Astrocyte of the cerebellum (primary cell): ENCODE results near the gene PRKAB1.

ENCODE experiments used
- DNase-seq: peaks from one replicate; pipeline ENCODE4 v3.0.0-alpha.2; 2011; ENCODE audit warnings: low read depth
- H3K4me3 ChIP-seq: 2 replicates; pipeline ENCODE4 v1.5.1; 2011; ENCODE audit warnings: mild to moderate bottlenecking, low read depth, low read length, moderate library complexity
- CTCF ChIP-seq: IDR thresholded peaks from 2 replicates; pipeline ENCODE4 v1.5.1; 2012; ENCODE audit warnings: low read length, low read depth, moderate library complexity, mild to moderate bottlenecking; ENCODE audit errors: missing control alignments
- in situ Hi-C: cut with HindIII; loops from 2 replicates; pipeline ENCODE4 v1.10.0; 2017; ENCODE audit warnings: low sequenced_read_pairs

The PRKAB1 gene

GRCh38 chr12:119661882-119662281 is 6.1 kb upstream of the PRKAB1 start:
- H3K4me3 ChIP-seq = no peak overlapping the region
- TF ChIP-seq CTCF = no peak
- in situ Hi-C loops = no loop called here
- no peak for DNase-seq

- in situ Hi-C loops = no loop called here
- no peak overlapping the region for H3K4me3 ChIP-seq
- TF ChIP-seq CTCF = no peak
- no peak for DNase-seq
These were observed 3.3 kb upstream of the PRKAB1 start for GRCh38 chr12:119664642-119665041.

GRCh38 chr12:119665164-119665929 is 2.6 kb upstream of the PRKAB1 start:
- DNase-seq = no peak
- no peak overlapping the region for H3K4me3 ChIP-seq
- no peak for TF ChIP-seq CTCF
- in situ Hi-C loops = no loop called here

GRCh38 chr12:119666226-119666795 is 1.6 kb upstream of the PRKAB1 start:
- no peak for TF ChIP-seq CTCF
- no peak for DNase-seq
- no peak overlapping the region for H3K4me3 ChIP-seq
- in situ Hi-C loops = no loop called here

- H3K4me3 ChIP-seq = peak overlapping the region; percentile 94
- TF ChIP-seq CTCF = no peak
- no peak for DNase-seq
- in situ Hi-C loops = no loop called here
These were observed 895 bp upstream of the PRKAB1 start for GRCh38 chr12:119666900-119667576.

- in situ Hi-C loops = no loop called here
- TF ChIP-seq CTCF = no peak
- peak overlapping the region; percentile 94 for H3K4me3 ChIP-seq
These were observed 450 bp downstream of the PRKAB1 start for GRCh38 chr12:119668324-119668841.

More at GRCh38 chr12:119668324-119668841, 450 bp downstream of the PRKAB1 start:
- no peak for DNase-seq
